ENCODE results near the gene ZNF615.
"Not testable (repeated sequence)": the region's sequence is repeated elsewhere in the genome, so short reads cannot be mapped to it uniquely, and the experiment has no call there.

GRCh38 chr19:52026255-52026990, 18.4 kb upstream of the ZNF615 start:
- not testable (repeated sequence) for TF ChIP-seq CTCF, POLR2A (IDR thresholded peaks at IDR 0.05)
